Heart left ventricle (tissue), 13 donors: ENCODE measurements around the gene LTO1.

ENCODE experiments used
- POLR2A ChIP-seq, 2 donors: fragments of 450-650 bp; IDR thresholded peaks; one replicate each; pipeline ENCODE4 v1.6.1; 2017; ENCODE audit warnings: antibody characterized with exemption in 2 of 2, mild to moderate bottlenecking in 2 of 2, moderate library complexity in 2 of 2
- TF ChIP-seq, protein P1 (sequence below), 12 donors: fragments of 200-600 bp; sonication (generic) in 4 of 12; IDR thresholded peaks; one replicate each; pipeline versions ENCODE4 v1.5.0 to v1.8.0; 2018 to 2022; ENCODE audit warnings: antibody characterized with exemption in 12 of 12, mild to moderate bottlenecking in 5 of 12
- donor health status: ischemic (EF 13 %, LVEDD 7.1; RV severe dilation, severe dysfunction).
- donor health status: DM: no; HTN: yes; CAD: no.
- donor health status: DM: no; HTN: no; CAD: no.
- donor health status: ischemic (EF 25% LVEDD 6.9; RV normal size, moderate dysfunction).
- donor health status: ischemic (EF 25% LVEDD 5.7; RV mildly dilated, moderate dysfunction).
- donor health status: ischemic (EF 35%, LVEDD 5.7; RV mildly dilated, moderate dysfunction).
- donor health status: nonischemic (EF 11% LVEDD 7.7; RV severe dilation, severe dysfunction).
- donor health status: DM: yes; HTN: yes; CAD: no.
- donor health status: PGD.
- donor health status: ischemic (EF 29% LVEDD 5.4; RV normal size, mild dysfunction).
- donor health status: nonischemic (EF 23%, LVEDD 6.1; RV moderate dilation, normal function).

DNA sequence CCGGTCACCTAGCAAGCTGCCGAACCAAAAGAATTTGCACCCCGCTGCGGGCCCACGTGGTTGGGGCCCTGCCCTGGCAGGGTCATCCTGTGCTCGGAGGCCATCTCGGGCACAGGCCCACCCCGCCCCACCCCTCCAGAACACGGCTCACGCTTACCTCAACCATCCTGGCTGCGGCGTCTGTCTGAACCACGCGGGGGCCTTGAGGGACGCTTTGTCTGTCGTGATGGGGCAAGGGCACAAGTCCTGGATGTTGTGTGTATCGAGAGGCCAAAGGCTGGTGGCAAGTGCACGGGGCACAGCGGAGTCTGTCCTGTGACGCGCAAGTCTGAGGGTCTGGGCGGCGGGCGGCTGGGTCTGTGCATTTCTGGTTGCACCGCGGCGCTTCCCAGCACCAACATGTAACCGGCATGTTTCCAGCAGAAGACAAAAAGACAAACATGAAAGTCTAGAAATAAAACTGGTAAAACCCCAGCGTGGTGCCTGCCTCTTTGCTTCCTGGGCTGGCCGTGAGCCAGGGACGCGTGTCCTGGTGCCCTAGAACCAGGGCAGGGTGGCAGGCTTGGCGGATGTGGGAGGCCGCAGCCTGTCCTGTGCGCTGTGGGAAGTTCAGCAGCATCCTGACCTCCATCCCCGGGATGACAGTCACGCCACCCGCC is 21.0 kb downstream of the LTO1 start:
- TF ChIP-seq, protein P1, sequence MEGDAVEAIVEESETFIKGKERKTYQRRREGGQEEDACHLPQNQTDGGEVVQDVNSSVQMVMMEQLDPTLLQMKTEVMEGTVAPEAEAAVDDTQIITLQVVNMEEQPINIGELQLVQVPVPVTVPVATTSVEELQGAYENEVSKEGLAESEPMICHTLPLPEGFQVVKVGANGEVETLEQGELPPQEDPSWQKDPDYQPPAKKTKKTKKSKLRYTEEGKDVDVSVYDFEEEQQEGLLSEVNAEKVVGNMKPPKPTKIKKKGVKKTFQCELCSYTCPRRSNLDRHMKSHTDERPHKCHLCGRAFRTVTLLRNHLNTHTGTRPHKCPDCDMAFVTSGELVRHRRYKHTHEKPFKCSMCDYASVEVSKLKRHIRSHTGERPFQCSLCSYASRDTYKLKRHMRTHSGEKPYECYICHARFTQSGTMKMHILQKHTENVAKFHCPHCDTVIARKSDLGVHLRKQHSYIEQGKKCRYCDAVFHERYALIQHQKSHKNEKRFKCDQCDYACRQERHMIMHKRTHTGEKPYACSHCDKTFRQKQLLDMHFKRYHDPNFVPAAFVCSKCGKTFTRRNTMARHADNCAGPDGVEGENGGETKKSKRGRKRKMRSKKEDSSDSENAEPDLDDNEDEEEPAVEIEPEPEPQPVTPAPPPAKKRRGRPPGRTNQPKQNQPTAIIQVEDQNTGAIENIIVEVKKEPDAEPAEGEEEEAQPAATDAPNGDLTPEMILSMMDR (IDR thresholded peaks at IDR 0.05) = no peak
- TF ChIP-seq POLR2A (IDR thresholded peaks at IDR 0.05) = no peak
